ENCODE data around the gene TLCD4. TPM values are rescaled to one million over a fixed set of nuclear protein-coding genes. Genes with fewer than 3 reads are reported as not detected.

The TLCD4 gene
- total RNA-seq, 1 experiment from 2014 or later: 2.9 TPM

DNA sequence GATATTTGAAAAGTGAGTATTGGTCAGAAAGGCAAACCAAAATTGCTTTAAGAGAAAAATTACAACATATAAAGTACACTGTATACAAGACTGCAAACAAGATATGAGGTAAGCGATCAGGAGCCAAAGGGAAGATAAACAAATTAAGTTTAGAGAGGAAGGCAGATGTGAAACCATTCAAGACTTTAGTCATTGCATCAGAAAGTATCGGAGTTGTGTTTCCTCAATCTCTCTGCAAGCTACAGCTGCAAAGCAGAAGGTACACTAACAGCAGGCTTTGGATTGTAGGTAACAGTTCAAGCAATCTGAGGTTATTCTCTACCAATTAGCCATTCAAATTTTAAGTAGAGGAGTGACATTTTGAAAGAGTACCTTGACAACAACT lies 21.3 kb upstream of the TLCD4 start:
- ATAC-seq (no peak), DNase-seq (ENCODE audit: low read depth, low spot score) (no peak)
- TF ChIP-seq SIN3A (IDR thresholded peaks at IDR 0.05; ENCODE audit: borderline replicate concordance, insufficient read depth, low read depth, low read length) (no peak), POLR2AphosphoS5 (IDR thresholded peaks at IDR 0.05; ENCODE audit: low read depth, low read length) (no peak), CTCF (IDR thresholded peaks at IDR 0.05) (no peak), TCF7L2 (IDR thresholded peaks at IDR 0.05; ENCODE audit: low read depth, low read length) (no peak), REST (IDR thresholded peaks at IDR 0.05; ENCODE audit: insufficient read depth in 1 of 2, low read depth in 2 of 2, low read length in 1 of 2) (no peak)

GRCh38 chr1:95096218-95096841 lies 20.8 kb upstream of the TLCD4 start:
- CTCF ChIA-PET: no interaction called here
- POLR2A ChIA-PET: no interaction called here
- H3K36me3 ChIP-seq (ENCODE audit: control insufficient read depth, insufficient read depth, low read length): no peaks in the 10 kb centered on the region
- no peaks in the 10 kb centered on the region for H3K4me1 ChIP-seq (ENCODE audit: control insufficient read depth, insufficient read depth, low read length)
- in situ Hi-C loops (cut with HindIII; ENCODE audit: low pct_unique_long_range_greater_than_20kb, low sequenced_read_pairs) (no loop called here), intact Hi-C loops (cut with micrococcal nuclease; ENCODE audit: unreplicated experiment) (no loop called here)
- no TSS peak for BruUV-seq (replicated peaks)
- H3K27me3 ChIP-seq (ENCODE audit: control insufficient read depth, insufficient read depth, low read length): no peaks in the 10 kb centered on the region
- H3K27ac ChIP-seq (ENCODE audit: low read length): no peak overlapping the region
- H3K4me3 ChIP-seq (ENCODE audit: low read depth in 2 of 2, low read length in 2 of 2): no peak overlapping the region
- no peaks in the 10 kb centered on the region for H3K9me3 ChIP-seq (ENCODE audit: control insufficient read depth, insufficient read depth, low read depth, low read length)
- no peak for DNase-seq (ENCODE audit: low read depth, low spot score)
- ATAC-seq: no peak
- TF ChIP-seq REST (IDR thresholded peaks at IDR 0.05; ENCODE audit: insufficient read depth in 1 of 2, low read depth in 2 of 2, low read length in 1 of 2): no peak
- no peak for TF ChIP-seq TCF7L2 (IDR thresholded peaks at IDR 0.05; ENCODE audit: low read depth, low read length)
- TF ChIP-seq CTCF (IDR thresholded peaks at IDR 0.05): no peak
- TF ChIP-seq POLR2AphosphoS5 (IDR thresholded peaks at IDR 0.05; ENCODE audit: low read depth, low read length): no peak

More for the DNA sequence above, 21.3 kb upstream of the TLCD4 start:
- Histone ChIP-seq H3K36me3 (ENCODE audit: control insufficient read depth, insufficient read depth, low read length) (no peaks in the 10 kb centered on the region), H3K27ac (ENCODE audit: low read length) (no peak overlapping the region), H3K4me1 (ENCODE audit: control insufficient read depth, insufficient read depth, low read length) (no peaks in the 10 kb centered on the region), H3K4me3 (ENCODE audit: low read depth in 2 of 2, low read length in 2 of 2) (no peak overlapping the region), H3K27me3 (ENCODE audit: control insufficient read depth, insufficient read depth, low read length) (no peaks in the 10 kb centered on the region), H3K9me3 (ENCODE audit: control insufficient read depth, insufficient read depth, low read depth, low read length) (no peaks in the 10 kb centered on the region)
- in situ Hi-C loops (cut with HindIII; ENCODE audit: low pct_unique_long_range_greater_than_20kb, low sequenced_read_pairs) (no loop called here), intact Hi-C loops (cut with micrococcal nuclease; ENCODE audit: unreplicated experiment) (no loop called here)
- CTCF ChIA-PET: no interaction called here
- POLR2A ChIA-PET: no interaction called here
- no TSS peak for BruUV-seq (replicated peaks)
